HG03460 (cell line): Measurements from ENCODE around the gene RAB35.

Source experiments
- ATAC-seq: cut with Tn5 transposase; IDR thresholded peaks from one replicate; pipeline ENCODE4 v1.9.1; 2021; ENCODE audit not compliant: unreplicated experiment

RAB35 gene

DNA sequence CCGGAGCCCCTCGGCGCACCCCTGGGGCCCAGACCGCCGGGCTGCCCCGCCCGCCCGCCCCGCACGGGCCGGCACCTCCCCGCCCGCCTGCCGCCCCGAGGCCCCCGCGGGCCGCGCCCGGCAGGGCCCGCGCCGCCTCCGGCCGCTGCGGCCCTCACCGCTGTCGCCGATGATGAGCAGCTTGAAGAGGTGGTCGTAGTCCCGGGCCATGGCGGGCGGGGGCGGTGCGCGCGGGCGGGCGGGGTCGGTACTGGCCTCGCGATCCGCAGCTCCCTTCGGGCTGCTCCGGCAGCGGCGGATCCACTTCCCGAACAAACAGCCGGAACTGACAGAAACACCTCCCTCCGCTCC lies at the start of gene RAB35:
Gene RAB35 (minus strand): TSS at position 313 of the 351 bp plus-strand sequence. CDS start 103 bp downstream, at position 210.
- ATAC-seq, result no peak

- ATAC-seq, result no peak
Measured at GRCh38 chr12:120164293-120164692, 47.7 kb upstream of the RAB35 start.

- no peak for ATAC-seq
Measured at GRCh38 chr12:120162763-120163162, 46.2 kb upstream of the RAB35 start.

GRCh38 chr12:120161852-120162251 lies 45.3 kb upstream of the RAB35 start:
- no peak for ATAC-seq

DNA sequence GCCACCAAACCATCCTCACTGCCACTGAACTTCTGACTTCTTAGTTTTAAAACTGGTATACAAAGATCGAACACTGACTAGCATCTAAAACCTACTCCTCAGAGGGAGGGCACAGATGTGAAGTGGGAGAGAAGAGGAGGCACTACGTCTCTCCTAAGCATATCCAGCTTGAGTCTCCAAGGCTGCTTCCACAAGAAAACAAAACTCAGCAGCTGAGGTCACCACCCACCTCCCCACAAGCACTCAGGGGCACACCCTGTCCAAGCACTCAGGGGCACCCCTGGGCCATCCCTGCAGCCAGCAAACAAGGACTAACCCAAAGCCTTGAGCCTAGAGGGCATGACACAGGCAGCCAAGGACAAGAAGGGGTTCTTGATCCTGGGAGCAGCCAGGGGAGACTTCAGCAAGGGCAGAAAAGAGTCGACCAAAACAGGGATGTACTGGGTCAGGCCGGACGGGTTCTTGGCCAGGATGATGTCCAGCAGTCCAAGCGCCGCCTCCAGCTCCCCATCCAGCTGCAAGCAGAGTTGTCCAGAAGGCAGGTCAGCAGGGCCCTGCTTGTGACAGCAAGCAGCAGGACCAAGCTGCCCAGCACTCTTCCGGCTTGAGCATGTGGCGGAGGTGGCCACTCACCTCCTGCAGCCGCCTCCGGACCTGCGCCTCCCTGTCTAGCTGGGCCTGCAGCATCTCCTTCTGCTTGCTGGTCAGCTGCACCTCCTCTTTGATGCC lies 43.1 kb upstream of the RAB35 start:
- ATAC-seq, result no peak

DNA sequence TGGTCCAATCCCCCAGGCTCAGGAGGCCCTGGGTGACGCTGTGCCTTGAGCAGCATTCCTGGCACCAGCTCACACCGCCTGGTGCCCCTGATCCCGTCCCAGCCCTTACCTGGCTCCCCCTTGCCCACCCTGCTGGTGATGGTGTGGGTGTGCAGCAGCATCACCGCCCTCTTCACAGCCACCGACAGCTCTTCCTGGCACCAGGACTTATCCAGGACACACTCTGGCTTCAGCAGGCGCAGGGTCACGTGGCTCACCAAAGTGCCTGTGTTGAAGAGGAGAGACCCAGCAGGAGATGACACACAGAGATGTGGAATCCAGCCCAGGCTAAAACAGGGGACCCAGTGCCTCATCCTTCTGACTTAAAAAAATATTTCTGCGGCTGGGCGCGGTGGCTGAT lies 41.8 kb upstream of the RAB35 start:
- ATAC-seq, result no peak

DNA sequence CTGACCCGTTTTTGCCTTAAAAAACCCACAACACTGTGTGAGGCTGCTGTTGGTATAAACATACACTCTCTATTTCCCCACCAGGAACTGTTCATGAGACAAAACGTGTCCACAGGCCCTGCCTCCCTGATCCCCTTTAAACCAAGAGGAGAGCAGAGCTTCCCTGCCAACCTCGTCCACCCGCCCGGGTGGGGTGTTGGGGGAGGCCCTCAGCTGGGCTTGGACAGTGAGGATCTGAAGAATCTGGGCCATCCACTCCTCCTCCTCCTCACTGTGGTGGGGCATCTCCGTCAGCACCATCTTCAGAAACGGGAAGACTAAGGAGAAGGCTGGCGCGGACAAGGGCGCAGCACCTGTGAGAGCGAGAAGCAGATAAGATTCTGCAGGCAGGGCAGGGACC lies 41.1 kb upstream of the RAB35 start:
- ATAC-seq, result no peak

DNA sequence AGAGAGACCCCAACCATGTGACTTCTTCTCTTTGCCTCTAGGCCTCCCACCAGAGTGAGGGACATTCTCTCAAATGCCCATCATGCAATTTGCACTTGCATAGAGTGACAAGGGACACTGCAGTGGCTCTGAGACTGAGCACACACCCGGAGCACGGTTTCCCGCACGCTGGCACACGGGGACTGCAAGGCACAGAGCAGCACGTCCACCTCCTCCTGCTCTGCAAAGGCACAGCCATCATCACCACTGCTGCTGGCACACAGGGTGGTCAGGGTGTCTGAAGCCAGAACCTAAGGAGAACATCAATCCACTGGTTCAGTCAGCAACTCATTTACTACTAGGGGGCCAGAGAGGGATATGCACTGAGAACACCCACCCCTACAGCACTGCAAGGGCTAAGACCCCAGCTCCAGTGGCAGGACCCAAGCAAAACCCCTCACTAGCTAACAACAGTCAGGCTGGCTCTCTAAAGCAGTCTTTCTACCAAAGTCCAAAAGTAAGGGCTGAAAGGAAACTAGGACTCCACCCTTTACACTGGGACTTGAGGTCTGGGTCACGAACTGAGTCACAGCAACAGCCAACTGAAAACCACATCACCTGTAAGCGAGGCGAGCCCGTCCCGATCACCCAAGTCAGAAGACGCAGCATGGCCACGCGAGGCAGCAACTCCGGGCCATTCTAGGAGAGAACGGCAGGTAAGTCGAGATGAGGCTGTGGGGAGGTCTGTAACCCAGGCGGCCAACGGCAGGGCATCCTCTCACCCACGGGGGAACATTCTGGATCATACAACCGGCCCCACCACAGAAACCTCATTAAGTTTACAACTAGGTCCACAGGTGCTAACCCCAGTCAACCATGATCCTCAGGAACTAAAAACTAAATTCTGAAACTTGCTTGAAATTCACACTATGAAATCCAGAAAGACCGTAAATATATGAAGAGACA lies 40.0 kb upstream of the RAB35 start:
- ATAC-seq, result no peak

DNA sequence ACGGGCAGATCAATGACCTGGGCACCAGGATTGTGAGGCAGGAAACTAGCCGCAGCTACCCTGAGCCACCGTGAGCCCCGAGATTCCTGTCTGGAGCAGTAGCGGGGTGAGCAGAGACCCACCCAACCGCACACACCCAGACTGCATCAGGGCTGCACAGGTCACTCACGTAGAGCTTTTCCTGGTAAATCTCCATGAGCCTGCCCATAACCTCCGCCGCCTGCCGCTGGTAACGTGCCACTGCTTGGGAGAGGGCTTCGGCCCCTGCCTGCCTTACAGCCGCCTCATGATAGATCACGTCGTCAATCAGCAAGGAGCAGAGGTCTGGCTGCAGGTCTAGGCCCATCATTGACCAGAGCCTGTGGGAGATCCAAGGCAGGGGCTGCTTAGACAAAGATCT lies 38.5 kb upstream of the RAB35 start:
- no peak for ATAC-seq

DNA sequence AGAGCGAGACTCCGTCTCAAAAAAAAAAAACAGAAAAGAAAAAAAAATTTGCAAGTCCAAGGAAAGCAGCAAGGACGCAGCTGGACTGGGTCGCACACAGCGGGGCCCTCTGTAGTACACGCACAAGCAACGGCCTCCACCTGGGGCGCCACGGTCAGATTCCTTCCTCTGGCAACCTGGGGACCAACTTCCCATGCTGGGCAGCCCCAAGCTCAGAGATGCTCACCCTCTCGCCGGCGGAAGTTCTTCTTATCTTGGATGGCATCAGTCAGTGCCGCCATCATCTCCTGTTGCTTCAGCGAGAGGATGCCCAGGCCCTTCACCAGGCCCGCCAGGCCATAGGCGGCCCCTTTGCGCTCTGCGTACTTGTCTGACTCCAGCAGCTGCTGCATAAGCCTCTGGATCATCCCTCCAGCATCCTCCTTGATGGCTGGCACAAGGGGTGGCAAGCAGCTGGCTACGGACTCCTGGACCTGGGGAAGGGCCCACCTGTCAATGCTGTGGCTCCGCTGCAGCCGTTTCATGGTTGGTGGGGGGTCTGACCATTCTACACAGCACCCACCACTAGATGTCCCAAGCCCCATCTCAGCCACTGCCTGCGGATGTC lies 34.5 kb upstream of the RAB35 start:
- no peak for ATAC-seq

DNA sequence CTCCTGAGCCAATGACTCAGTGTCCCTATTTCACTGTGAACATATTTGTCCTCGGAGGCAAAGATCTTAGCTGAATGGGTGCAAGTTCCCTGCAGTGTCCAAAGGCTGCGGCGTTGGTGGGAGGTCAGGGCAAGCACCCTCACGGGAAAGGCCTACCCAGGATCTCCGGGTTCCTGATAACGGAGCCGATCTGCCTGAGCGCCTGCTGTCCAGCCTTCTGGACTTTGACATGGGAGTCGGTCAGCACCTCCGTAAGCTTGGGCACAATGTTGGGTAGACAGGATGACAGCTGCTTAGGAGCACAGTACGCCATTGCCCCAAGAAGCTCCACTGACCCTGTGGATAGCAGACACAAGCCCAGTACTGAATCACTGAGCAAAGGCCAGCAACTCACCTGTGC lies 31.5 kb upstream of the RAB35 start:
- ATAC-seq, result no peak

- ATAC-seq, result no peak
Measured at GRCh38 chr12:120145164-120145563, 28.6 kb upstream of the RAB35 start.

GRCh38 chr12:120144215-120144614 lies 27.7 kb upstream of the RAB35 start:
- ATAC-seq, result no peak

- no peak for ATAC-seq
Measured at GRCh38 chr12:120142231-120142877, 25.8 kb upstream of the RAB35 start.

- ATAC-seq, result no peak
Measured at GRCh38 chr12:120141336-120141735, 24.8 kb upstream of the RAB35 start.

DNA sequence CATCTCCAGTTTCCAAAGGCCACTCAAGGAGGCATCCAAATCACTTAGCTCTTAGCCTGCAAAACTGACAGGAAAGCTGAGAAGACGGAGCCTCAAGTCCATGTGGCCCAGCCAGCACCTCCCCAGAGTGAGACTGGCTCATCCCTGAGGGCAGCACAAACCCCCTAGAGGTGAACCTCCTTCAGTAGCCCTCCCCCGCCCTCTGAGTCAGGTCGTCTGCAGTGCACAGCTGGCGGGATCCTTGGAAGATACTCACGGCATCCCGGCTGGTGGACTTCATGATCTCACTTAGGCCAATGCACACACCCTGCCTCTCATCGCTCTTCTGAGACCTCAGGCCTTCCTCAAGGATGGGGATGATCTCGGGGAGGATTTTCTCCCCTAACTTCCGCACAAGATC lies 24.1 kb upstream of the RAB35 start:
- ATAC-seq, result no peak

- no peak for ATAC-seq
Measured at GRCh38 chr12:120139958-120140357, 23.4 kb upstream of the RAB35 start.

GRCh38 chr12:120138366-120138765 lies 21.8 kb upstream of the RAB35 start:
- ATAC-seq, result no peak

GRCh38 chr12:120137833-120138232 lies 21.3 kb upstream of the RAB35 start:
- no peak for ATAC-seq

DNA sequence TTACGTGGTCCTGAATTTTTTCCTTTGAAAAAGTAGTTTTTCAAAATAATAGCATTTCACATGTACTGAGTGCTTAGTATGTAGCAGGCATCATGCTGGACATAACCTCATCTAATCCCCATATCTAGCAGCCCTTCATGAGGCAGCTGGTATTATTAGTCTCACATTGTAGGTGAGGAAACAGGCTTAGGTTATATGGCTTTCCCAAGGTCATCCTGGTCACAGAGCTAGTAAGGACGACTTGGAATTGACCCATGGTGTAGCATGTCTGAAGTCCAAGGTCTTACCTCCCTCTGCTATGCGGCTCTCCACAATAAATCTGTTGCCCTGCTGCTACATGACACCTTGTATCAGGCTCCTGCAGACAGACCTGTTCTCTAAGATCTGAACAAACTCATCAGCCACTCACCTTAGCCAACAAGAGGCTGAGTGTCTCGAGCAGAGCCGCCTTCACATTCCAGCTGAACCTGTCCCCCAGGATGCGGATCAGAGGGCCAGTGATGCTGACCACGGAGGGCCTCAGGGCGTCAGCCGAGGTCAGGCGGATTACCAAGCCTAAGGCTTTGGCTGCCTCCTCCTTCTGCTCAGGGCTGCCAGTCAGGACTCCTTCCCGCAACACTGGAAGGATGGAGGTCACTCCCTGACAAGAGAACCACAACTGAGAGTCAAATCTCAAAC lies 19.7 kb upstream of the RAB35 start:
- no peak for ATAC-seq
